ENCODE data around the gene PJVK.
A peak's percentile ranks its signal among the peaks of the same experiment; 100 is the strongest.
"Not testable (repeated sequence)": the region's sequence is repeated elsewhere in the genome, so short reads cannot be mapped to it uniquely, and the experiment has no call there.

The PJVK gene

GRCh38 chr2:178428396-178428806 is 22.8 kb upstream of the PJVK start:
- DNase-seq (ENCODE audit: extremely low read depth in 1 of 2, low read depth in 1 of 2) = no peak

- no peak for DNase-seq (ENCODE audit: extremely low read depth in 1 of 2, low read depth in 1 of 2)
Observed at GRCh38 chr2:178429336-178429735, 21.8 kb upstream of the PJVK start.

- DNase-seq (ENCODE audit: extremely low read depth in 1 of 2, low read depth in 1 of 2) = no peak
Observed at GRCh38 chr2:178436662-178437061, 14.5 kb upstream of the PJVK start.

GRCh38 chr2:178441426-178441825 is 9.8 kb upstream of the PJVK start:
- DNase-seq (ENCODE audit: extremely low read depth in 1 of 2, low read depth in 1 of 2) = no peak

GRCh38 chr2:178448968-178449661 is 2.1 kb upstream of the PJVK start:
- no peak for DNase-seq (ENCODE audit: extremely low read depth in 1 of 2, low read depth in 1 of 2)

- no peak for DNase-seq (ENCODE audit: extremely low read depth in 1 of 2, low read depth in 1 of 2)
Observed at GRCh38 chr2:178449700-178450523, 1.3 kb upstream of the PJVK start.

GRCh38 chr2:178450524-178450773 is 729 bp upstream of the PJVK start:
- DNase-seq (ENCODE audit: extremely low read depth in 1 of 2, low read depth in 1 of 2) = peak in 1 of 2 donors; percentile 63

- DNase-seq (ENCODE audit: extremely low read depth in 1 of 2, low read depth in 1 of 2) = no peak
Observed at GRCh38 chr2:178452334-178452733, 1.2 kb downstream of the PJVK start.

- no peak for DNase-seq (ENCODE audit: extremely low read depth in 1 of 2, low read depth in 1 of 2)
Observed at GRCh38 chr2:178452870-178453269, 1.7 kb downstream of the PJVK start.

GRCh38 chr2:178455947-178456346 is 4.8 kb downstream of the PJVK start:
- no peak for DNase-seq (ENCODE audit: extremely low read depth in 1 of 2, low read depth in 1 of 2)

- no peak for DNase-seq (ENCODE audit: extremely low read depth in 1 of 2, low read depth in 1 of 2)
Observed at GRCh38 chr2:178457390-178457886, 6.3 kb downstream of the PJVK start.

GRCh38 chr2:178469219-178469849 is 18.2 kb downstream of the PJVK start:
- no peak for DNase-seq (ENCODE audit: extremely low read depth in 1 of 2, low read depth in 1 of 2)

- not testable (repeated sequence) for DNase-seq (ENCODE audit: extremely low read depth in 1 of 2, low read depth in 1 of 2)
Observed at GRCh38 chr2:178471313-178471712, 20.1 kb downstream of the PJVK start.

- no peak for DNase-seq (ENCODE audit: extremely low read depth in 1 of 2, low read depth in 1 of 2)
Observed at GRCh38 chr2:178473373-178473772, 22.2 kb downstream of the PJVK start.

GRCh38 chr2:178473931-178474330 is 22.8 kb downstream of the PJVK start:
- DNase-seq (ENCODE audit: extremely low read depth in 1 of 2, low read depth in 1 of 2) = no peak

GRCh38 chr2:178474560-178474959 is 23.4 kb downstream of the PJVK start:
- no peak for DNase-seq (ENCODE audit: extremely low read depth in 1 of 2, low read depth in 1 of 2)

GRCh38 chr2:178476477-178476876 is 25.3 kb downstream of the PJVK start:
- no peak for DNase-seq (ENCODE audit: extremely low read depth in 1 of 2, low read depth in 1 of 2)

- DNase-seq (ENCODE audit: extremely low read depth in 1 of 2, low read depth in 1 of 2) = no peak
Observed at GRCh38 chr2:178477443-178478129, 26.4 kb downstream of the PJVK start.

GRCh38 chr2:178478130-178478438 is 26.9 kb downstream of the PJVK start:
- no peak for DNase-seq (ENCODE audit: extremely low read depth in 1 of 2, low read depth in 1 of 2)

- peak; percentile 58 to 72 for DNase-seq (ENCODE audit: extremely low read depth in 1 of 2, low read depth in 1 of 2)
Observed at GRCh38 chr2:178478439-178479274, 27.5 kb downstream of the PJVK start, which contains the start of gene FKBP7. FKBP7 (minus strand) TSS chr2:178478600; CDS start chr2:178478499, 101 bp downstream.

- no peak for DNase-seq (ENCODE audit: extremely low read depth in 1 of 2, low read depth in 1 of 2)
Observed at GRCh38 chr2:178479275-178479616, 28.1 kb downstream of the PJVK start.
